HG03039 (cell line): Measurements from ENCODE around the gene BRF1.
"Not testable (repeated sequence)": the region's sequence is repeated elsewhere in the genome, so short reads cannot be mapped to it uniquely, and the experiment has no call there.

Source experiments
- ATAC-seq: cut with Tn5 transposase; IDR thresholded peaks from one replicate; pipeline ENCODE4 v1.9.1; 2021; ENCODE audit warnings: mild to moderate bottlenecking, moderate library complexity; ENCODE audit not compliant: unreplicated experiment

BRF1 gene

GRCh38 chr14:105333613-105334364 lies 33.0 kb upstream of the BRF1 start:
- no peak for ATAC-seq

GRCh38 chr14:105333020-105333490 lies 32.3 kb upstream of the BRF1 start:
- ATAC-seq: no peak

GRCh38 chr14:105332350-105332874 lies 31.6 kb upstream of the BRF1 start:
- no peak for ATAC-seq

GRCh38 chr14:105331575-105332349 lies 31.0 kb upstream of the BRF1 start:
- no peak for ATAC-seq

- ATAC-seq: no peak
Observed at GRCh38 chr14:105330491-105330895, 29.7 kb upstream of the BRF1 start.

GRCh38 chr14:105329411-105330150 lies 28.8 kb upstream of the BRF1 start:
- ATAC-seq: no peak

GRCh38 chr14:105328678-105329390 lies 28.0 kb upstream of the BRF1 start:
- no peak for ATAC-seq

- ATAC-seq: no peak
Observed at GRCh38 chr14:105328070-105328677, 27.4 kb upstream of the BRF1 start.

- ATAC-seq: not testable (repeated sequence)
Observed at GRCh38 chr14:105327695-105328045, 26.9 kb upstream of the BRF1 start.

GRCh38 chr14:105326891-105327694 lies 26.3 kb upstream of the BRF1 start:
- ATAC-seq: no peak

GRCh38 chr14:105326568-105326867 lies 25.7 kb upstream of the BRF1 start:
- no peak for ATAC-seq

GRCh38 chr14:105325716-105326567 lies 25.1 kb upstream of the BRF1 start:
- no peak for ATAC-seq

GRCh38 chr14:105325303-105325702 lies 24.5 kb upstream of the BRF1 start:
- ATAC-seq: no peak

- ATAC-seq: no peak
Observed at GRCh38 chr14:105324871-105325270, 24.1 kb upstream of the BRF1 start.

GRCh38 chr14:105324080-105324778 lies 23.4 kb upstream of the BRF1 start:
- no peak for ATAC-seq

GRCh38 chr14:105323663-105324062 lies 22.9 kb upstream of the BRF1 start:
- ATAC-seq: no peak

- ATAC-seq: no peak
Observed at GRCh38 chr14:105322791-105323556, 22.2 kb upstream of the BRF1 start.
